H7 (cell line): ENCODE measurements around the gene OR14A2. TPM values are rescaled to one million over a fixed set of nuclear protein-coding genes. Genes with fewer than 3 reads are reported as not detected.
"Not testable (repeated sequence)": the region's sequence is repeated elsewhere in the genome, so short reads cannot be mapped to it uniquely, and the experiment has no call there.

Experiments used
- DNase-seq: peaks from one replicate; pipeline ENCODE4 v3.0.0; 2012
- H3K27me3 ChIP-seq: 2 replicates; pipeline ENCODE4 v1.6.0; 2011; ENCODE audit warnings: mild to moderate bottlenecking, low read length; ENCODE audit not compliant: control insufficient read depth, insufficient read depth
- H3K36me3 ChIP-seq: replicated peaks from 2 replicates; pipeline ENCODE4 v1.5.1; 2011; ENCODE audit warnings: low read length; ENCODE audit not compliant: control insufficient read depth, insufficient read depth
- H3K4me3 ChIP-seq: 2 replicates; pipeline ENCODE4 v1.5.1; 2011; ENCODE audit warnings: low read depth, mild to moderate bottlenecking, control low read depth, low read length, moderate library complexity; ENCODE audit not compliant: insufficient read depth
- total RNA-seq: library from RNA; depleted of rRNA; stranded (reverse); fragments of >200 nt; shearing (Covaris generic); gene quantifications from 2 replicates; pipeline ENCODE4 v1.2.3, GENCODE V29; 2014; rRNA removed

Gene OR14A2
- not detected in 2 replicates for total RNA-seq

GRCh38 chr1:247748041-247748440 lies at the start of gene OR14A2:
OR14A2 (minus strand) TSS chr1:247748141.
- Histone ChIP-seq H3K4me3 (no peak within 1 kb of the TSS), H3K27me3 (no peaks in the 10 kb centered on the region), H3K36me3 (no peaks in the 10 kb centered on the region)
- no peak for DNase-seq

DNA sequence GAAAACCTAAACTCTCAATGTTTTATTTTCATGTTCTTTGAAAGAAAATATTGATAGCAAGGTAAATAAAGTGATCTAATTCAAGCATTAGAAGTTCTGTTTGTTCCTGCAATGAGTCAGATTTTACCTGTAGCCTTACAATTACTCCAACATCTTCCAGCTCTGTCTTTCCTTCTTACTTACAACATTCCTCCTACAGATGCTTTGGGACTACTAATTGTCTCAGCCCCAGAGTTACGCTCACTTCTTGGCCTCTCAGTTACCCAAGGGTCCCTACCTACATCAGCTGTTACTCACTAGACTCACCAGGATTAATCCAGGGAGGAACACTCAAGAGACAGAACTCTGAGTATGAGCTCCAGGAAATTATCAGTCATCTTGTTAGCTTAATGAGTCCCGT lies 49.6 kb upstream of the OR14A2 start:
- Histone ChIP-seq H3K36me3 (no peaks in the 10 kb centered on the region), H3K4me3 (no peak overlapping the region), H3K27me3 (no peaks in the 10 kb centered on the region)
- no peak for DNase-seq

- no peak for DNase-seq
- no peak overlapping the region for H3K4me3 ChIP-seq
- no peaks in the 10 kb centered on the region for H3K36me3 ChIP-seq
- no peaks in the 10 kb centered on the region for H3K27me3 ChIP-seq
These were observed 21.7 kb upstream of the OR14A2 start for GRCh38 chr1:247769603-247770002.

GRCh38 chr1:247760456-247760855 lies 12.5 kb upstream of the OR14A2 start, which contains the start of gene OR1C1:
OR1C1 (minus strand) TSS chr1:247760556; CDS start chr1:247758406, 2,150 bp downstream.
- Histone ChIP-seq H3K4me3 (no peak within 1 kb of the TSS), H3K36me3 (no peaks in the 10 kb centered on the region), H3K27me3 (no peaks in the 10 kb centered on the region)
- DNase-seq = no peak

- not testable (repeated sequence) for DNase-seq, H3K36me3 ChIP-seq, H3K27me3 ChIP-seq, H3K4me3 ChIP-seq
These were observed 6.4 kb upstream of the OR14A2 start for GRCh38 chr1:247754311-247754710.

GRCh38 chr1:247749870-247750269 lies 1.9 kb upstream of the OR14A2 start:
- DNase-seq = no peak

GRCh38 chr1:247747616-247748015 lies 325 bp downstream of the OR14A2 start:
- no peak for DNase-seq
- Histone ChIP-seq H3K4me3 (no peak overlapping the region), H3K36me3 (no peaks in the 10 kb centered on the region), H3K27me3 (no peaks in the 10 kb centered on the region)

More at GRCh38 chr1:247749870-247750269, 1.9 kb upstream of the OR14A2 start:
- Histone ChIP-seq H3K4me3 (no peak overlapping the region), H3K27me3 (no peaks in the 10 kb centered on the region), H3K36me3 (no peaks in the 10 kb centered on the region)

DNA sequence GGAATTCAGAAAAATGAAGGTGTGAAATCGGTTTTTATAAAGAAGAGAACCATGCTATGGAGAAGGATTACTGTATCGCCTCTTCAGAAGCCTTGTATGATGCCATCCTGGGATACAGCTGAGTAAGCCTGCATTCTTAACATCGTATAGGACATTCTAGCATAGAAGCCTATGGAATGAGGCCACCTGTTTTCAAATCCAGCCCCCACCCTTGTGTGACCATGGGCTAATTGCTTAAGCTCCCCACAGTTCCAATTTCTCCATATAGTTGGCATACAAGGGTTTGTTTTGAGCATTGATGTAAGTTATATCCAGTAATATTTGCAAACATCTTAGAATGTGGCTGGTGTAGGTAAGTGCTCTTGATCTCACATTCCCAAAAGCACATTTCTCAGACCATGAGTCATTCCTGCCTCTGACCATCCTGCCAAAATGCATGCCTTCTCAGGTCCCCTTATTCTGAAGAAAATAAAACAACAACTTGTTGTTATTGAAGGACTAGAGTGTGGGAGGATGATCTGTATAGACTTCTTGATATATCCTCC lies 1.5 kb downstream of the OR14A2 start:
- no peak for DNase-seq
- H3K4me3 ChIP-seq = no peak overlapping the region
- H3K36me3 ChIP-seq = no peaks in the 10 kb centered on the region

DNA sequence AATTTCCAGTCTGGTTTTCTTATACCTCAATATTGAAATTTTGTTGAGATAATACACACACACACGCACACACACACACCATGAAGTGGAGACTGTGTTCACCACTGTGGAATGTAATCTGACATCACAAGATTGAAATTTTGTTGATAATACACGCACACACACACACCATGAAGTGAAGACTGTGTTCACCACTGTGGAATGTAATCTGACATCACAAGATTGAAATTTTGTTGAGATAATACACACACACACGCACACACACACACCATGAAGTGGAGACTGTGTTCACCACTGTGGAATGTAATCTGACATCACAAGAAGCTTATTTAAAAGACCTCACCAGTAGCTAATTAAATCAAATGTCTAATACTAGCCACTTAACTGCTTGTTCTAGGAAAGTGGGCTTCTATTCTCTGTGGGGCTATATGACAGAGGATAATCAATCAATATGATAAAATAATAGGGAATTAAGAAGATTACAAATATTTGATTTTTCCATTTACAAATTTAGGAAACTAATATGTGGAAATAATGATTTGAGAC lies 5.7 kb downstream of the OR14A2 start:
- H3K36me3 ChIP-seq, H3K27me3 ChIP-seq, DNase-seq, H3K4me3 ChIP-seq: not testable (repeated sequence)

More for the DNA sequence above, 1.5 kb downstream of the OR14A2 start:
- H3K27me3 ChIP-seq = no peaks in the 10 kb centered on the region

DNA sequence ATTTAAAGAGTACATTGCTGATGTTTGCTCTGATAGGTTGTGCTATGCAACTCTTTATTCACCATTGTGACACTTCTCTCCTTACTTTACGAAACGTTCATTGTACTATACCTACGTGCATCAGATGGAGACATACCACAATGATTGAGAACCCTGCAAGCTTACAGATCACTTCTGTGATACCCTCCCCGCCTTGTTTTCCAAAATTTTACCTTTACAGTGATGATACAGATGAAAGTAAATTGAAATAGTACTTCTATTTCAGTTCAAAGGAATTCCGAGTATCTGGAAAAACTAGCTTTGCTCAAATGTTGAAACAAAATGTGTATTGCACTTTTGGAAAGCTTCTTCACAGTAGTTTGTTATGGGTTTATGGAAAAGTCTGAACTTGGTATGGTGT lies 6.2 kb downstream of the OR14A2 start:
- DNase-seq = no peak
- H3K27me3 ChIP-seq = no peaks in the 10 kb centered on the region
- H3K4me3 ChIP-seq = no peak overlapping the region
- no peaks in the 10 kb centered on the region for H3K36me3 ChIP-seq

DNA sequence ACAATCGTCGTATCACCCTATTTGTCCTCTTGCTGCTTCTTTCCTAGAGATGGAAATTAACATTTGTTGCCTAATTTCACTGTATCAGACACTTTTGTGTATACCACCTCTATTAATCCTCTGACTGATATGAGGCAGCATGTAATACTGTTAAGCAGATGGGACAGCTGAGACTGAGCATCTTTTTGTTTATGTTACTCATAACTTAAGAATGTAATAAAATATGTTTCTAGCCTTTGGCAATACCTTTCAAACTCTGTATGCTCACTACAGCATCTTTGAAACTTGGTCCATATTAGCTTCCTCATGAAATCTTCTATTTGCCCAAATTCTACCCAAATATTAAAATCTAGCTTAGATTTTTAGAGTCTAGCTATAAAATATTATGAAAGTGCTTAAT lies 7.2 kb downstream of the OR14A2 start:
- no peak for DNase-seq
- H3K36me3 ChIP-seq = no peaks in the 10 kb centered on the region
- no peak overlapping the region for H3K4me3 ChIP-seq
- no peaks in the 10 kb centered on the region for H3K27me3 ChIP-seq

DNA sequence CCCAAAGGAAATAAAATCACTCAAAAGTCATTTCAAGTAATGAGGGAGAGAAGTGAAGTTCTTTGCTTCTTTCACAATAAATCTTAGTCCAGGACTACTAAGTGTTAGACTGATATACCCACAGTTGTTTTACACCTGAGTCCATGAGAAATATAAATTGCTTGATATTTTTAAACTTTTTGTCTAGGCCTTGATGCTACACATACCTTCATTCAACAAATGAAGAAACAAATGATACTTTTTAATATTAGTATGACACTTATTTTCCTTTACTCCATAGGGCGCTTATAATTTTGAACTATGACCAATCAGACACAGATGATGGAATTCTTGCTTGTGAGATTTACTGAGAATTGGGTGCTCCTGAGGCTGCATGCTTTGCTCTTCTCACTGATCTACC lies 9.6 kb downstream of the OR14A2 start, which contains the start of gene OR14K1:
TSS of gene OR14K1 (plus strand) at position 301 of the 400 bp plus-strand sequence. CDS start at position 301, 0 bp downstream.
- H3K27me3 ChIP-seq = no peaks in the 10 kb centered on the region
- H3K36me3 ChIP-seq = no peaks in the 10 kb centered on the region
- no peak within 1 kb of the TSS for H3K4me3 ChIP-seq
- no peak for DNase-seq

DNA sequence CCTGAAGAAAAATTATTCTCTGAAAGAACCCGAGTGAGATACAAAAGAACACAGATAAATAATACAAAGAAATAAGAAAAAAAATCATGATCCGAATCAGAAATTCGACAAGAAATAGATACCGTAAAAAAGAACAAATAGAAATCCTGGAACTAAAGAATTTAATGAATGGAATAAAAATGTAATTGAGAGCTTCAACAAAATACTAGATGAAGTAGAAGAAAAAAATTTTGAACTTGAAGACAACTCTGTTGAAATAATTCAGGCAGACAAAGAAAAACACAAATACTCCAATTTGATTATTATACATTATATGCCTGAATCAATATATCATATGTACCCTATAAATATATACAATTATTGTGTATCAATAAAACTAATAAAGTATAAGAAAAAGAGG lies 26.7 kb downstream of the OR14A2 start:
- Histone ChIP-seq H3K4me3 (no peak overlapping the region), H3K27me3 (no peaks in the 10 kb centered on the region), H3K36me3 (no peaks in the 10 kb centered on the region)
- no peak for DNase-seq

DNA sequence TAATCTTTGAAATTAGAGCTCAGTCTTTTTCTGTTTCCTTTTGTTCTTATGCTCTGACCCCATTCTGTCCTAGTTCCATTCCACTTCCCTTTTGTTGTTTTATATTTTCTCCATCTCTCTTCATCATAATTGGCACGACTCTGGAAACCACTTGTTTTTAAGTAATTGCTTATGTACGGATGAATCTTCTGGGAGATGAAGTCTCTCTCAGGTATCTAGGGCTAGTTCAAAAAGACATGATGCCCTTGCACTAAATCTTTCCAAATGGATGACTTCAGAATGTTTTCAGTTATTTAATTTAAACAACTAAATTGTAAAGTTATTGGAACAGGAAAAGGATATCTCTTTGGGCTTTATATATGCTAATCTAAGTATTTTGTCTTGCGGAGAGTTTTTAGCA lies 31.4 kb downstream of the OR14A2 start, which contains the start of gene OR6F1:
TSS of gene OR6F1 (minus strand) at position 101 of the 400 bp plus-strand sequence. CDS start 3,891 bp downstream, outside the sequence.
- Histone ChIP-seq H3K4me3 (no peak within 1 kb of the TSS), H3K27me3 (no peaks in the 10 kb centered on the region), H3K36me3 (no peaks in the 10 kb centered on the region)
- no peak for DNase-seq

DNA sequence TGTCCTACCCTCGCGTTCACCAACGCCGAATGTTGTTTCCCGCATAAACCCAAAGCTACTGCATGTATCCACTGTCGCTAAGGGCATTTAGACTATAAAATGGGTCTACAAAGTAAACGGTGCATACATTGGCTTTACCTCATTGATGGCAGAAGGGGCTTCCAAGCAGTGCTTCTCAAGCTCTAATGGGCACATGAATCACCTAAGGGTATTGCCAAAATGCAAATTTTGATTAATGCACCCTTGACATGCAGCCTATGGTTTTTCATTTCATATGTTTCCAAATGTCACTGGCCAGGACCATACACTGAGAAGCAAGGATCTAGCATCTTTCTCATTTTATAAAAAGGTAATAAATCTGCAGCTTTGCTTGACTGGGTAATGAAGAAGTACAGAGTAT lies 34.2 kb downstream of the OR14A2 start:
- Histone ChIP-seq H3K27me3 (no peaks in the 10 kb centered on the region), H3K36me3 (no peaks in the 10 kb centered on the region), H3K4me3 (no peak overlapping the region)
- DNase-seq = no peak
